Ovary (tissue), 3 donors: ENCODE measurements around the gene ZNF776.

Experiments used
- EP300 ChIP-seq: sonication (generic); formaldehyde crosslinking; IDR thresholded peaks from one replicate; pipeline ENCODE4 v1.6.1; 2017; ENCODE audit warnings: antibody characterized with exemption
- TF ChIP-seq, protein P1 (sequence below), 3 donors: fragments of 450-650 bp in 2 of 3; fragments of 200-600 bp in 1 of 3; IDR thresholded peaks; one replicate each; pipeline versions ENCODE4 v1.5.1 to v1.8.0; 2016 to 2022; ENCODE audit warnings: antibody characterized with exemption in 3 of 3, mild to moderate bottlenecking in 1 of 3
- donor health status: DM: no; HTN: no; CAD: no.

DNA sequence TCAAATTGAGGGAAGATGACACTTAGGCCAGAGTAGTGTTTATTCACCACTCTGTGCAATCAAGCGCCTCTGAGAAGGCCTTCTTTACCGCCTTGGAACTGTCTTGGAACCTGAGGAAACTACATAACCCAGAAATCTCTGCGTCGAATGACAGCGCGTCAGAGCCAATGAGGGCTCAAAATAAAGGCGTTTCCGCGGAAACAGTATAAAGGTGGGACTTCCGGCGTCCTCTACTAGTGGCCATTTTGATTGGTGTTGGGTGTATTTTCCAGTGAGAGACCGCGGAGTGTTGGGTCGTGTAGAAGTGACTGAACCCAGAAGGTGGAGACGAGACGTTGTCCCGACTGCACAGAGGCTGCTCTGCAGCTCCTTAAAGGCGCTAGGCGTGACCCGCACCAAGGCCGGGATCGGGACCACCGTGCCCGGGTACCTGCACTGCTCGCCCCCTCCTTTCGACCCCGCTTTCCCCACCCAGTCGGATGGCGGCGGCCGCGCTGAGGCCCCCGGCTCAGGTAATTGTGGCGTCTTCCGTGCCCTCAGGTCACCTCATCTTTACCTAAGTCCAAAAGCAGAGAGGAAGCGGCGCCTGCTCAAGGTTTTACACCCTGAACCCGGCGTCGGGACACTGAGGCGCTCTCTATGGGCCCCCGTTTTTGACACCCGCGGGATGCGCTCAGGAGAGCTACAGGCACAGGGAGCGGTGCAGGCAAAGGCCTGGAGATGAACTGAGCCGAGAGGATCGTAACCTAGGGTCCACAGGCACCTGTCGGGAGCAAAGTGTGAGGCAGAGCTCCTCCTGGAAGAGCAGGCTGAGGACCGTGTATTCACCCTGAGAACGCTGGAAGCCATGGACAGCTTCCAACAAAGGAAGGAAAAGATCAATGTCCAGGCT lies at the start of gene ZNF776:
- TF ChIP-seq EP300, result no peak
- TF ChIP-seq, protein P1, sequence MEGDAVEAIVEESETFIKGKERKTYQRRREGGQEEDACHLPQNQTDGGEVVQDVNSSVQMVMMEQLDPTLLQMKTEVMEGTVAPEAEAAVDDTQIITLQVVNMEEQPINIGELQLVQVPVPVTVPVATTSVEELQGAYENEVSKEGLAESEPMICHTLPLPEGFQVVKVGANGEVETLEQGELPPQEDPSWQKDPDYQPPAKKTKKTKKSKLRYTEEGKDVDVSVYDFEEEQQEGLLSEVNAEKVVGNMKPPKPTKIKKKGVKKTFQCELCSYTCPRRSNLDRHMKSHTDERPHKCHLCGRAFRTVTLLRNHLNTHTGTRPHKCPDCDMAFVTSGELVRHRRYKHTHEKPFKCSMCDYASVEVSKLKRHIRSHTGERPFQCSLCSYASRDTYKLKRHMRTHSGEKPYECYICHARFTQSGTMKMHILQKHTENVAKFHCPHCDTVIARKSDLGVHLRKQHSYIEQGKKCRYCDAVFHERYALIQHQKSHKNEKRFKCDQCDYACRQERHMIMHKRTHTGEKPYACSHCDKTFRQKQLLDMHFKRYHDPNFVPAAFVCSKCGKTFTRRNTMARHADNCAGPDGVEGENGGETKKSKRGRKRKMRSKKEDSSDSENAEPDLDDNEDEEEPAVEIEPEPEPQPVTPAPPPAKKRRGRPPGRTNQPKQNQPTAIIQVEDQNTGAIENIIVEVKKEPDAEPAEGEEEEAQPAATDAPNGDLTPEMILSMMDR (IDR thresholded peaks at IDR 0.05), result no peak
